Measurements from ENCODE around the gene TMEM179.

Gene TMEM179

DNA sequence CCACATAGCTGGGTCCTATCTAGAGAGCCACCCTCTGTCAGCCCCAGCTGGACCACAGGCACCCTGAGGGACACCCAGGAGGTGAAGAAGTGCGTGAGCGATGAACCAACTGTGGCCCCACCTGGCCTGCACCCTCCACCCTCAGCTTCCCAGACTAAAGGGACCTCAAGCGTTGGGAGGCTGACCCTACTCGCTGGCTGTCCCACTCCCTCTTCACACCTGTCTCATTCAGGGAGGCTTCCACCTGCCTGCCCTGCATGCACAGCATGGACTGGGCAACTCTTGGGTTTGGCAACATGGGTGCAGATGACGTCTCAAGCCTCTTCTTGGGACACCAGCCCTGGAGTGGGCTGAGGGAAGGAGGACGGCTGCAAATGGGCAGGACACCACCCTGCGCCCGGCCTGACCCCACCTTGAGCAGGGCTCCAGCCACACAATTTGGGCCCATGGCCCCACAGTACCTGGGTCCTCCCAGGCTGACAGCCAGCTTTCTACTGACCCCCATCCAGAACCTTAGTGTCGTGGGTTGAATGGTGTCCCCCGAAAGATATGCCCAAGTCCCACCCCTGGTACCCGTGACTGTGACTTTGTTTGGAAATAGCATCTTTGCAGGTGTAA lies 2.1 kb downstream of the TMEM179 start:
- H3K4me1 ChIP-seq (ENCODE audit: control insufficient read depth, insufficient read depth, low read length): no peaks in the 10 kb centered on the region
- no peaks in the 10 kb centered on the region for H3K9me3 ChIP-seq (ENCODE audit: control insufficient read depth, low read length)
- no peaks in the 10 kb centered on the region for H3K36me3 ChIP-seq (ENCODE audit: control insufficient read depth, insufficient read depth, low read length)
- H3K9ac ChIP-seq (ENCODE audit: low read length): no peak overlapping the region
- no peak overlapping the region for H3K4me3 ChIP-seq (ENCODE audit: low read length)
- H3K27me3 ChIP-seq (ENCODE audit: control insufficient read depth, insufficient read depth, low read length): peaks cover 24% of the 10 kb centered on the region

DNA sequence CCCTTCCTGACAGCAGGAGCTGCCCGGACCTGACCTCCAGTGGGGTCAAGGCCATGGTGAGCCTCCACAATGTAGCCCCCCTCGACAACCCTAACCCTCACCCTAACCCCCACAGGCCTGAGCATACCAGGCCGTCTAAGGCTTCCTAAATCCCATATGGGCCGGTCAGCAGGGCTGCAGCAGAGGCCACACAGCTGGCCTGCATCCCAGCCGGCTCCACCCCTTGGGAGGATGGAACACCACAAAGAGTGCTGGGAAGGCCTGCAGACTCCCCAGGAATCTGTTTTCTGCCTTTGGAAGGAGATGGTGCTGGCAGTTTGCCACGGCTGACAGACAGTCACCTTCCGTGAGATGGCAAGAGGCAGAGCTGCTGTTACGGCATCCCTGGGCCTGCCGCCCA lies 2.8 kb downstream of the TMEM179 start:
- Histone ChIP-seq H3K9me3 (ENCODE audit: control insufficient read depth, low read length) (no peaks in the 10 kb centered on the region), H3K4me1 (ENCODE audit: control insufficient read depth, insufficient read depth, low read length) (no peaks in the 10 kb centered on the region), H3K4me3 (ENCODE audit: low read length) (no peak overlapping the region), H3K9ac (ENCODE audit: low read length) (no peak overlapping the region), H3K36me3 (ENCODE audit: control insufficient read depth, insufficient read depth, low read length) (no peaks in the 10 kb centered on the region), H3K27me3 (ENCODE audit: control insufficient read depth, insufficient read depth, low read length) (peaks cover 23% of the 10 kb centered on the region)

DNA sequence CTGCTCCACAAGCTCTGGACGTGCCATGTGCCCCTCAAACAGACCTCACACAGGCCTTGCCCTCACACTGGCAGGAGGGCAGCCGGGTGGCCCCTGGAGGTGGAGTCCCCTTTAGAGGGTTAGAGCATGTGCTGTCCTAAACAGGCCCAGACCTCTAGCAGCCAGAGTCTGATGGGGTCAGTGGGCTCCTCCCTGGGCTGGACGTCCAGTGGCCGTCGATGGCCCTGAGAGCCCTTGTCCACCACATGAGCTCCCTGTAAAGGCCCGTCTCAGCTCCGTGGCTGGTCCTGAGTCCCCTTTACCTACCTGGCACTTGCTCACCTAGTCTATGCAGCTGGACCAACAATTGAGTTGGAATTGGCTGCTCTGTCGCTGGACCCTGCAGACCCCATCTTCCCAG lies 3.8 kb downstream of the TMEM179 start:
- H3K4me1 ChIP-seq (ENCODE audit: control insufficient read depth, insufficient read depth, low read length): no peaks in the 10 kb centered on the region
- no peaks in the 10 kb centered on the region for H3K36me3 ChIP-seq (ENCODE audit: control insufficient read depth, insufficient read depth, low read length)
- no peaks in the 10 kb centered on the region for H3K9me3 ChIP-seq (ENCODE audit: control insufficient read depth, low read length)
- peaks cover 20% of the 10 kb centered on the region for H3K27me3 ChIP-seq (ENCODE audit: control insufficient read depth, insufficient read depth, low read length)
- no peak overlapping the region for H3K4me3 ChIP-seq (ENCODE audit: low read length)
- H3K9ac ChIP-seq (ENCODE audit: low read length): no peak overlapping the region

DNA sequence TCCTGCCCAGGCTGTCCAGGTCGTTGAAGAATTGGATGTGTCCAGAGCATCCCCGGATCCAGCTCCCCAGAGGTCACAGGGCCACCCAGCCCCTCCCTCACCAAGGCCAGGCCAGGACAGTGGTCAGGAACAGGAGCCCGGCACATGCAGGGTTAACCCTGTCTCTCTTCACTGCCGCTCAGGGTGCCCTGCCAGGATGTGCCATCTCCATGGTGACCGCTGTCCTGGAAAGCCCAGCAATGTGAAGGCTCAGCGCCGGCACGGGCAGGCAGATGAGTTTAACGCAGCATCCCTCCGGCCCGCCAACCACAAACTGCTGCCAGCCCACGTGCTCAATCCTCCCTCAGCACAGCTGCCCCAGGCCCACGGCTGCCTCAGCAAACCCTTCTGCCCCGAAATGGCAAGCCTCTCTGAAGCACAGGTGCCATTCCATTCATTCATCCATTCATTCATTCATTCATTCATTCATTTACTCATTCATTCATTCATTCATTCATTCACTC lies 4.4 kb downstream of the TMEM179 start:
- H3K9ac ChIP-seq (ENCODE audit: low read length): no peak overlapping the region
- H3K9me3 ChIP-seq (ENCODE audit: control insufficient read depth, low read length): no peaks in the 10 kb centered on the region
- no peaks in the 10 kb centered on the region for H3K4me1 ChIP-seq (ENCODE audit: control insufficient read depth, insufficient read depth, low read length)
- H3K4me3 ChIP-seq (ENCODE audit: low read length): no peak overlapping the region
- peaks cover 18% of the 10 kb centered on the region for H3K27me3 ChIP-seq (ENCODE audit: control insufficient read depth, insufficient read depth, low read length)
- H3K36me3 ChIP-seq (ENCODE audit: control insufficient read depth, insufficient read depth, low read length): no peaks in the 10 kb centered on the region

DNA sequence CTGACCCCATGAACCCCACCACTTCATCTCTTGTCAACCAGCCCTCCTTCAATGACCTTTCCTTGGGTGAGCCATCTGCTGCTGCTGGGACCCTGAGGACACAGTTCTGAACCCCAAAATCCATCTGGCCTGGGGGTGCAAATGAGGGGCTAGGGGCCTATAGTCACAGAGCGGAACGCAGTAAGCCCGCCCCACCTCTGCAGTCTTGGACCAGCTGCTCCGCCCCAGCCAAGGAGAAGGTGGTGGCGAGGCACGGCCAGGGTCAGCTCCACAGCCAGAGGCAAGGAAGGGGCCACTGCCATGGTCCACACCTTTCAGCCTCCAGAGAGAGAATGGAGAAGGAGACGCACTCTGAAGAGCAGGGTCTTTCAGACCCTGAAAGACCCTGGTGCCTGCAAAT lies 5.1 kb downstream of the TMEM179 start:
- no peaks in the 10 kb centered on the region for H3K36me3 ChIP-seq (ENCODE audit: control insufficient read depth, insufficient read depth, low read length)
- no peak overlapping the region for H3K4me3 ChIP-seq (ENCODE audit: low read length)
- H3K9ac ChIP-seq (ENCODE audit: low read length): no peak overlapping the region
- H3K9me3 ChIP-seq (ENCODE audit: control insufficient read depth, low read length): no peaks in the 10 kb centered on the region
- H3K27me3 ChIP-seq (ENCODE audit: control insufficient read depth, insufficient read depth, low read length): peaks cover 13% of the 10 kb centered on the region
- H3K4me1 ChIP-seq (ENCODE audit: control insufficient read depth, insufficient read depth, low read length): no peaks in the 10 kb centered on the region

DNA sequence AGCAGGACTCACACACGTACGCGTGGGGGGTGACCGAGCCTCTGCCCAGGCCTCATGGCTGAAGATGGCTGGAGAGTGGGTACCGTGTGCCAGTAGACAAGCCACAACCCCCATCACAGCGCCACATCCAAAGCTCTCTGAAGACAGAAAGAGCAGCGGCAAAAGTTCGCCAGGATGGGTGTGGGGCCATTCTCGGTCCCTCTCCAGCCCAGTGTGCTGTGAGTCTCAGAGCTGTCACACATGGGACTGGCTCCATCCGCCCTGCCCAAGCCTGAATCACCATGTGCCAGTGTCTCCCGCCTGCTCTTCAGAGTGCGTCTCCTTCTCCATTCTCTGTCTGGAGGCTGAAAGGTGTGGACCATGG lies 5.7 kb downstream of the TMEM179 start:
- H3K9ac ChIP-seq (ENCODE audit: low read length): no peak overlapping the region
- no peaks in the 10 kb centered on the region for H3K4me1 ChIP-seq (ENCODE audit: control insufficient read depth, insufficient read depth, low read length)
- peaks cover 7% of the 10 kb centered on the region for H3K27me3 ChIP-seq (ENCODE audit: control insufficient read depth, insufficient read depth, low read length)
- H3K9me3 ChIP-seq (ENCODE audit: control insufficient read depth, low read length): no peaks in the 10 kb centered on the region
- H3K36me3 ChIP-seq (ENCODE audit: control insufficient read depth, insufficient read depth, low read length): no peaks in the 10 kb centered on the region
- no peak overlapping the region for H3K4me3 ChIP-seq (ENCODE audit: low read length)

DNA sequence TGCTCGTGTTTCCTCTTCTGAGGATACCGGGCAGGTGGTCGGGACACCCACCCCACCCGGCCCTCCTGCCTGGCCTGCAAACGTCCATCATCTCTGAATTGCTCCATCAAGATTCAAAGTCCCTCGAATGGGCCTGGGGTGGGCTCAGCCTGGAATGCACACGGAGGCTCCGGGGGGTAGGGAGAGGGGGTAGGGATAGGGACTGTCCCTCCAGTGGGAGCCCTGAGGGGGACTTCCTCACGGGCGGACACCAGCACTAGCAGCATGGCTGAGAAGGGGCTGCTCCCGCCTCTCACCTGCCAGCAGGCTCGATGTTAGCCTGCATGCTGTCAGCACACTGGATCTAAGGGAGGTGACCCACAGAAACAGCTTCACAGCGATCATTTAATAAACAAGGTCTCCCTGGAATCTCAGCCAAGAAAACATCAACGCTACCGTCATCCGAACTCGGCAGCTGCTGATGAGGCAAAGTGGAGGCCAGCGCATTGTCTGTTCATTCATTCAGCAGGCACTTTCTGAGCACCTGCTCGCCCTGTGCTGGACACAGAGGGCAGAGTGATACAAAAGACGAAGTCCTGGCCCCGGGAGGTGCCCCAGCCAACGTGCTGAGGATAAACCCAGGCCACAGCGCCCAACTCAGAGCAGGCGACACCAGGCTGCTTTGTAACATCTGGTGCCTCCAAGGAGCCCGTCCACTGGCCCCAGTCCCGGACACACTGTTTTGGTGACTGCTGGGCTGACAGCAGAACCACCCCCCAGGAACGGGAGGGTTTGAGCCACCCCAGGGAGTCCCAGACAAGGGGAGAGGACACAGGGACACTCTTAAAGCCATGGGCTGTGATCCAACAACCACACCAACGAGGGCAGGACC lies 6.3 kb downstream of the TMEM179 start:
- H3K4me3 ChIP-seq (ENCODE audit: low read length): no peak overlapping the region
- H3K36me3 ChIP-seq (ENCODE audit: control insufficient read depth, insufficient read depth, low read length): no peaks in the 10 kb centered on the region
- no peak overlapping the region for H3K9ac ChIP-seq (ENCODE audit: low read length)
- peaks cover 3% of the 10 kb centered on the region for H3K27me3 ChIP-seq (ENCODE audit: control insufficient read depth, insufficient read depth, low read length)
- no peaks in the 10 kb centered on the region for H3K4me1 ChIP-seq (ENCODE audit: control insufficient read depth, insufficient read depth, low read length)
- H3K9me3 ChIP-seq (ENCODE audit: control insufficient read depth, low read length): no peaks in the 10 kb centered on the region

DNA sequence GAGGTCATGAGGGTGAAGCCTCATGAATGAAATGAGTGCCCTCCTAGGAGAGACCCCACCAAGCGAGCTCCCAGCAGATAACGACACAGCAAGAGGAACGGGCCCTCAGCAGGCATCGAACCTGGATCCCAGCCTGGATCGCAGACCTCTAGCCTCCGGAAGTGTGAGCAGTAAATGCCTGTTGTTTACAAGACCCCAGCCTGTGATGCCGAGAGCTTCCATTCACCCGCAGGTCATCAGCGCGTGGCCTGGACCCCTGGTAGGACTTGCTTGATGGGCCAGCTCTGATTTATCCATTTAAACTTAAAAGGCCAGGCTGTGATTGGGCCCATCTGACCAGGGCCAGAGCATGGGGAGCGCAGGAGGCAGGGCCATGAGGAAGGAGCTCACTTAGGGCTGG lies 7.0 kb downstream of the TMEM179 start:
- no peaks in the 10 kb centered on the region for H3K9me3 ChIP-seq (ENCODE audit: control insufficient read depth, low read length)
- H3K9ac ChIP-seq (ENCODE audit: low read length): no peak overlapping the region
- H3K36me3 ChIP-seq (ENCODE audit: control insufficient read depth, insufficient read depth, low read length): no peaks in the 10 kb centered on the region
- H3K4me3 ChIP-seq (ENCODE audit: low read length): no peak overlapping the region
- peaks cover 3% of the 10 kb centered on the region for H3K27me3 ChIP-seq (ENCODE audit: control insufficient read depth, insufficient read depth, low read length)
- H3K4me1 ChIP-seq (ENCODE audit: control insufficient read depth, insufficient read depth, low read length): no peaks in the 10 kb centered on the region

DNA sequence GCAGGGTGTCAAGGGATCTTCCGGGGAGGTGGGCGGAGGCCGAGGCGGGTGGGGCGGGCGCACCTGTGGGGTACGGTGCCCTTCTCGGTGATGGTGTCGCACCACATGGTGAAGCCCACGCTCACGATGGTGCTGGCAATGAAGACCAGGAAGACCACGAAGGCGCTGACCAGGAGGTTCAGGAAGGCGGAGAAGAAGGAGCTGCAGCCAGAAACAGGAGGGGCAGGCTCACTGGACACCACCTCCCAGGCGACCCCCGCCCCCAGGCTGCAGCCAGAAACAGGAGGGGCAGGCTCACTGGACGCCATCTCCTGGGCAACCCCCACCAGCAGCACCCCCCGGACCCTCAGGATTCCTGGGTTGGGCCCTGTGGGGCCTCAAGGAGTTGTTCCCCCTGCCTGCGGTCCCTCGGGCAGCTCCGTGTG lies 7.6 kb downstream of the TMEM179 start:
- Histone ChIP-seq H3K9me3 (ENCODE audit: control insufficient read depth, low read length) (no peaks in the 10 kb centered on the region), H3K4me3 (ENCODE audit: low read length) (no peak overlapping the region), H3K36me3 (ENCODE audit: control insufficient read depth, insufficient read depth, low read length) (no peaks in the 10 kb centered on the region), H3K4me1 (ENCODE audit: control insufficient read depth, insufficient read depth, low read length) (no peaks in the 10 kb centered on the region), H3K9ac (ENCODE audit: low read length) (no peak overlapping the region), H3K27me3 (ENCODE audit: control insufficient read depth, insufficient read depth, low read length) (peaks cover 3% of the 10 kb centered on the region)

DNA sequence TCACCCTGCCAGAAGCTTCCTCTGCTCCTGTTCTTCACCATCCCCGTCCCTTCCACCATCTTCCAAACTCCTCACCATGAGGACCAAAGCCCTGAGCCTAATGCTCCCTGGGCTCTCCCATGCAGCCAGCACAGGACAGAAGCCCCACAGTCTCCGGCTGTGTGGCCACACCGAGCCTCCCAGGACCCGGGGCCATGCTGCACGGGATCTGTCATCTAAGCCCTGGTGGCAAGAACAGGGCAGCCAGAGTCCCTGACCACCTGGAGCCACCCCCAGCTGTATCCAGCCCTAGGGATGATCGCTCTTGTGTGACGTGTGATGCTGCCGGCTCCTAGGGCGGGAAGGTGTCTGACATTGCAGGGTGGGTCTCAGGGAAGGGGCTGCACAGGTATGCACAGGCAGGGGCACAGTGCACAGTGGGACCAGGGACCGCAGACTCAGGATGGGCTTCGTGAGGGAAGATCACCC lies 8.1 kb downstream of the TMEM179 start:
- Histone ChIP-seq H3K9ac (ENCODE audit: low read length) (no peak overlapping the region), H3K27me3 (ENCODE audit: control insufficient read depth, insufficient read depth, low read length) (peaks cover 3% of the 10 kb centered on the region), H3K36me3 (ENCODE audit: control insufficient read depth, insufficient read depth, low read length) (no peaks in the 10 kb centered on the region), H3K9me3 (ENCODE audit: control insufficient read depth, low read length) (no peaks in the 10 kb centered on the region), H3K4me1 (ENCODE audit: control insufficient read depth, insufficient read depth, low read length) (no peaks in the 10 kb centered on the region), H3K4me3 (ENCODE audit: low read length) (no peak overlapping the region)

DNA sequence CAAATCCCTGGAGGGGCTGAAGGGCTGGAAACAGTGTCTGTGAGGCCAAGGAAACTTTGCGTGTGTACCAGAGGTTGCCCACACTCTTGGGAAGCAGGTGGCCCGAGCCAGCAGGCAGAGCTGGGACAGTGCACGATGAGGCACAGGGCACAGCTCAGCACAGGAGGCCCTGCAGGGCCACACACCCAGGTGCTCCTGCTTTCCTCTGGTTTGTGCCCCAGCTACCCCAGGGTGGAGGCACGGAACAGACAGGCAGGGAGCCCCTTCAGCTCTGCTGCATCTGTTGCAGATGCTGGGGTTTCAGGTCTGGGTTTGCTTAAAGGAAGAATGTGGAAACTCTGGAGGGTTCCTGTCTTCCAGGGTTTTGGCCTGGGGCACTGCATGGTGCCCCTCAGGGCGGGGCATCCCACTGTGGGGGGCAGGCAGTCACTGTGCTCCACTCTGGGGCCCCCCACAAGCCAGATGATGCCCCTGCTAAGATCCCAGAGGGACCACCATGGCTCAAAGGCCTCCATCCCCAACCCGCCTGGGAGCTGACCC lies 8.6 kb downstream of the TMEM179 start:
- Histone ChIP-seq H3K36me3 (ENCODE audit: control insufficient read depth, insufficient read depth, low read length) (no peaks in the 10 kb centered on the region), H3K27me3 (ENCODE audit: control insufficient read depth, insufficient read depth, low read length) (peaks cover 3% of the 10 kb centered on the region), H3K9me3 (ENCODE audit: control insufficient read depth, low read length) (no peaks in the 10 kb centered on the region), H3K9ac (ENCODE audit: low read length) (no peak overlapping the region), H3K4me1 (ENCODE audit: control insufficient read depth, insufficient read depth, low read length) (no peaks in the 10 kb centered on the region), H3K4me3 (ENCODE audit: low read length) (no peak overlapping the region)

DNA sequence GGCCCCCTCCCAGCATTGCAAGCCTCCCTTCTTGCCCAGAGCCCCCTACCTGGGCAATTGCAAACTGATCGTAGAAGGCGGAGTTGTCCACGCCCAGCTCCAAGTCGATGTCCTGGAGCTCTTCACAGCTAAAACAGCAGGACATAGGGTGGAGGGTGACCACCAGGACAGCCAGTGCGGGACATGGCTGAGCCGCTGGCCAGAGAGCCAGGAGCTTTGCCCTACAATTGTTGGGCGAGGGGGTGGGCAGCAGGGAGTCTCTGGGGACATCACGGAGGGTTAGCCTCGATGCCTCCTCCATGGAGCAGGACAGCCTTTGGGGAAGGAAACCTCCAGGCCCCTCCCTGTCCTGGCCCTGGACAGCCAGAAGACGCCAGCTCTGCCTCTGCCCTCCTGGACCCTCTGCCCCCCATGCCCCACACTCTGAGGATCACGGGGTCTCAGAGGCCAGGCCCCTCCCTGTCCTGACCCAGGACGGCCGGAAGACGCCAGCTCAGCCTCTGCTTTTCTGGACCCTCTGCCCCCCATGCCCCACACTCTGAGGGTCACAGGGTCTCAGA lies 9.4 kb downstream of the TMEM179 start:
- H3K9me3 ChIP-seq (ENCODE audit: control insufficient read depth, low read length): no peaks in the 10 kb centered on the region
- no peaks in the 10 kb centered on the region for H3K36me3 ChIP-seq (ENCODE audit: control insufficient read depth, insufficient read depth, low read length)
- no peaks in the 10 kb centered on the region for H3K27me3 ChIP-seq (ENCODE audit: control insufficient read depth, insufficient read depth, low read length)
- H3K9ac ChIP-seq (ENCODE audit: low read length): no peak overlapping the region
- no peak overlapping the region for H3K4me3 ChIP-seq (ENCODE audit: low read length)
- H3K4me1 ChIP-seq (ENCODE audit: control insufficient read depth, insufficient read depth, low read length): no peaks in the 10 kb centered on the region

Data from mucosa of stomach (tissue), 1 donor.